Osteocyte (in vitro differentiated cells): ENCODE results near the gene GABBR1. TPM values are rescaled to one million over a fixed set of nuclear protein-coding genes. Genes with fewer than 3 reads are reported as not detected.

ENCODE experiments used
- DNase-seq: peaks from one replicate; pipeline ENCODE4 v3.0.0; 2021; ENCODE audit warnings: mixed read lengths; ENCODE audit not compliant: unreplicated experiment; ENCODE audit errors: extremely low spot score
- H3K27ac Mint-ChIP-seq: one replicate; pipeline ENCODE4 v1.8.0; 2021; ENCODE audit warnings: mild to moderate bottlenecking, mixed read lengths; ENCODE audit not compliant: unreplicated experiment
- H3K27me3 Mint-ChIP-seq: one replicate; pipeline ENCODE4 v1.8.0; 2021; ENCODE audit warnings: mixed read lengths; ENCODE audit not compliant: unreplicated experiment
- H3K36me3 Mint-ChIP-seq: one replicate; pipeline ENCODE4 v1.8.0; 2021; ENCODE audit warnings: mixed read lengths; ENCODE audit not compliant: unreplicated experiment
- H3K4me1 Mint-ChIP-seq: one replicate; pipeline ENCODE4 v1.8.0; 2021; ENCODE audit warnings: mixed read lengths; ENCODE audit not compliant: unreplicated experiment
- H3K4me3 Mint-ChIP-seq: one replicate; pipeline ENCODE4 v1.8.0; 2021; ENCODE audit warnings: mild to moderate bottlenecking, moderate library complexity, mixed read lengths; ENCODE audit not compliant: unreplicated experiment
- H3K9me3 Mint-ChIP-seq: one replicate; pipeline ENCODE4 v1.8.0; 2021; ENCODE audit warnings: mixed read lengths; ENCODE audit not compliant: unreplicated experiment
- total RNA-seq: library from RNA; stranded (reverse); gene quantifications from 2 replicates; pipeline ENCODE4 v1.2.1, GENCODE V29; 2021
- TF ChIP-seq, protein P1 (sequence below): fragments of 200-600 bp; sonication (generic); IDR thresholded peaks from 2 replicates; pipeline ENCODE4 v1.5.0; 2021; ENCODE audit warnings: antibody characterized with exemption, mild to moderate bottlenecking, moderate library complexity

GABBR1 gene
- total RNA-seq, 1 donor from 2014 or later: 93.6 TPM

DNA sequence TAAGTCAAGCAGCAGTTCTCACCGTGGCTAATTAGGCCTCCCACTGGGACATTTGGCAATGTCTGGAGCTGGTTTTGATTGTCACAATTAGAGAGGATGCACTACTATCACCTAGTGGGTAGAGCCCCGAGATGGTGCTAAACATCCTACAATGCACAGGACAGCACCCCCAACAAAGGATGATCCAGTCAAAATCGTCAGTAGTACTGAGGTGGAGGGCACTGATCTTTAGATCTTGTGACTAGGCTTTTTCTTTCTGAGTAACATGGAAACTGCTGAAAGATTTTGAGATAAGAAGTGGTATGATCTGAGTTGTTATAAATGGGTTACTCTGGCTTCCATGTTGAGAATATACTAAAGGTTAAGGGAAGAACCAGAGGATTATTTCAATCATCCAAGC is 85.4 kb downstream of the GABBR1 start:
- Mint-ChIP-seq H3K27ac (no peak overlapping the region), H3K4me1 (no peaks in the 10 kb centered on the region), H3K4me3 (no peak overlapping the region), H3K27me3 (peaks cover 38% of the 10 kb centered on the region), H3K9me3 (no peaks in the 10 kb centered on the region), H3K36me3 (no peaks in the 10 kb centered on the region)
- TF ChIP-seq, protein P1, sequence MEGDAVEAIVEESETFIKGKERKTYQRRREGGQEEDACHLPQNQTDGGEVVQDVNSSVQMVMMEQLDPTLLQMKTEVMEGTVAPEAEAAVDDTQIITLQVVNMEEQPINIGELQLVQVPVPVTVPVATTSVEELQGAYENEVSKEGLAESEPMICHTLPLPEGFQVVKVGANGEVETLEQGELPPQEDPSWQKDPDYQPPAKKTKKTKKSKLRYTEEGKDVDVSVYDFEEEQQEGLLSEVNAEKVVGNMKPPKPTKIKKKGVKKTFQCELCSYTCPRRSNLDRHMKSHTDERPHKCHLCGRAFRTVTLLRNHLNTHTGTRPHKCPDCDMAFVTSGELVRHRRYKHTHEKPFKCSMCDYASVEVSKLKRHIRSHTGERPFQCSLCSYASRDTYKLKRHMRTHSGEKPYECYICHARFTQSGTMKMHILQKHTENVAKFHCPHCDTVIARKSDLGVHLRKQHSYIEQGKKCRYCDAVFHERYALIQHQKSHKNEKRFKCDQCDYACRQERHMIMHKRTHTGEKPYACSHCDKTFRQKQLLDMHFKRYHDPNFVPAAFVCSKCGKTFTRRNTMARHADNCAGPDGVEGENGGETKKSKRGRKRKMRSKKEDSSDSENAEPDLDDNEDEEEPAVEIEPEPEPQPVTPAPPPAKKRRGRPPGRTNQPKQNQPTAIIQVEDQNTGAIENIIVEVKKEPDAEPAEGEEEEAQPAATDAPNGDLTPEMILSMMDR: no peak
- no peak for DNase-seq

DNA sequence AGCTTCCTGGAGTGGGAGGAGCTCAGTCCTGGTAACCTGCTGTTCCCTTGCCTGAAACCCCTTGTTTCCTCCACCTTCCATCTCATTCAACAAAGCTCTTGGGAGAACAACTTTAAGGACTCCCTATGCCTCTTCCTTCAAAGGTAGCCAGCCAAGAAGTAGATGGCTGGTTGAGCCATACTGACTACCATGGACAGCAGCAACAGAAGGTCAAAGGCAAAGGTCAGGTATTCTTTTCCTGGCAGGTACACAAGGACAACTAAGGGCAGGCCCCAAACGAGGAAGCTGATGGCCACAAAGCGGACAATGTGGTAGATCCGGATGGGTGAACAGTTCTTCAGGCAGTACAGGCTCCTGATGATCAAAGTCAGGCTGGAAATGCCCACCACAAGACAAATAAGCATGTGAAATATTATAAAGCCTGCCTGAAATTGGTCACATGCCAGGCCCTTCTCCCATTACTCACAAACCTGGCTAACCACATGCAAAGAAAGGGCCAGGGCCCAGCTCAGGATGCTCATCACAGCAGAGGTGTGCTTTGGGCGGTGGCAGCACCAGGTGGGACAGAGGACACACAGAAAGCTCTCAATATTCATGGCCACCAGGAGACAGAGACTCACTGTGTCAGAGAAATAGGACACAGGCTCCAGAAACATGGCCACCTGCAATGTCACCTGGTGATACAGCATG is 95.1 kb downstream of the GABBR1 start:
- Mint-ChIP-seq H3K4me3 (no peak overlapping the region), H3K27me3 (peaks cover 6% of the 10 kb centered on the region), H3K4me1 (no peaks in the 10 kb centered on the region), H3K9me3 (no peaks in the 10 kb centered on the region), H3K27ac (no peak overlapping the region), H3K36me3 (no peaks in the 10 kb centered on the region)
- no peak for DNase-seq
- TF ChIP-seq, protein P1: no peak

DNA sequence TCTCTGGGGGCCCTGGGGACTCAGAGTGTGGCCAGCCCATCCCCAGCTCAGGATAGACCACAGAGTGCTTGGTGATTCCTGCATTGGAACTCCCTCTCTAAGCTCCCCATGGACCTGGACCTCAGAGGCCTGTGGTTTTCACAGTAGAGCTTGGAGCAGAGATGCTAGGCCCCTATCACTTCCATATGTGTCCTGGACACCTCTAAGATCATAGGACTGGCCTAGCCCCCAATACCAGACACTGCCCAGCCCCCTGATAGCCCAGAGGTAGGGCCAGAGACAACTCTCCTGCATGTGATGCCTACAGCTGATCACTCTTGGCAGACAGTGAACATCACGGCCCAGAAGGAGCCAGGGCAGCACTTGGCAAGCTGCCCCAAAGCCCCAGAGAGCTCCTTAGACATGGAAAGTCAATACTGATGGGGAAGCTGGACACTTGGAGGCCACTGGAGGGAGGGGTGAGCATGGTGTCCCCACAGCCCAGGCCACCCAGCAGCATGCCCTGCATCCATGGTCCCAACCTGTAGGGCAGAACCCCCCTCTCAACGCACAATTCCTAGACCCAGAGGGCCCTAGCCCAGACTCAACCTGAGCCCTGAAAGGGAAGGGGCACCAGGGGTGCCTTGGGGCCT is 100.5 kb downstream of the GABBR1 start:
- H3K9me3 Mint-ChIP-seq: no peaks in the 10 kb centered on the region
- H3K36me3 Mint-ChIP-seq: no peaks in the 10 kb centered on the region
- TF ChIP-seq, protein P1: no peak
- no peaks in the 10 kb centered on the region for H3K4me1 Mint-ChIP-seq
- no peaks in the 10 kb centered on the region for H3K27me3 Mint-ChIP-seq
- H3K27ac Mint-ChIP-seq: no peak overlapping the region
- no peak overlapping the region for H3K4me3 Mint-ChIP-seq
- DNase-seq: no peak

DNA sequence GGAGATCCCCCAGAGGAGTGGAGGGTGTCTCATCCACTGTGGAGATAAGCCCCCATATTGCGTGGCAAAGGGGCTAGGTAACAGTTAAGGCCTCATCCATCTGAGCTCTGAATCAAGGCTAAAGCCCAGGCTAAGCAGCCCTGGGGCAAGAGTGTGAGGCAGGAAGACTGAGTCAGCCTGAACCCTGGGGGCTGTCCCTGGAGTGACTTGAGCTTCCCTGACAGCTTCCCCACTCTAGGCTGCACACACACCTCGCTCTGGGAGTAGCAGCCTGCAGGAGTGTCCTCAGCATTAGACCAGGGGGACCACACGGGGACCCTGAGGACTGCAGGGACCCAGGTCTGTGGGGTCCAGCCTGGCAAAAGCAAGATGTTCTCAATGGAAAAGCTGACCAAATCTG is 101.3 kb downstream of the GABBR1 start:
- no peaks in the 10 kb centered on the region for H3K4me1 Mint-ChIP-seq
- H3K9me3 Mint-ChIP-seq: no peaks in the 10 kb centered on the region
- H3K4me3 Mint-ChIP-seq: no peak overlapping the region
- no peak overlapping the region for H3K27ac Mint-ChIP-seq
- no peaks in the 10 kb centered on the region for H3K36me3 Mint-ChIP-seq
- H3K27me3 Mint-ChIP-seq: no peaks in the 10 kb centered on the region
- DNase-seq: no peak
- TF ChIP-seq, protein P1: no peak

DNA sequence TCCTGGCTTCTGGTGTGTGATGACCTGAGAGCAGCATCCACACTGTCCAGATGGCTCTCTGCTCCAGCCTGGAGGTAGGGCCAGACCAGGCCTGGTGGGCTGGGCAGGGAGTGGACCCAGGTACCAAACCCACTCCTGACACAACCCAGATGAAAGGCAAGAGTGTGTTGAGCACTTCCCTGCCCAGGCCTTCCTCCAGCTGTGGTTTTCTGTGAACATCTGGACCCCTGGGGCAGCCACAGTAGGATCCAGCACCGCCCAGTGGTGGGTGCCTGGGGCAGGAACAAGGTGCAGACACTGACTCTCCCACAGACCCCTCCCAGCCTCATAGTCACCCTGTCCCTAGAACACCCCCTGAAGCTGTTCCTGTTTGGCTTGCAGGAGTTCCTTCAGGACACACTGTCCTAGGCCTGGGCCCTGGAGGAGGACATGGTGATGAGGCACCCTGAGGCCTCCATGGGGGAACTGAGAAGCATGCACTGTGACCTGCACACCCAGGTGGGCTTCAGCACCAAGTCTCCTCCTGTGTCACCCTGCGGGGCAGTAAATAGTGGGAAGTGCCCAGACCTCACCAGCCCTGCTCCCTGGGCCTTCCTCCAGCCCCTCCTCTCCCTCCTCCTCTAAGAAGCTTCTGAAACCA is 102.2 kb downstream of the GABBR1 start:
- no peak overlapping the region for H3K4me3 Mint-ChIP-seq
- no peaks in the 10 kb centered on the region for H3K27me3 Mint-ChIP-seq
- DNase-seq: no peak
- no peak overlapping the region for H3K27ac Mint-ChIP-seq
- H3K9me3 Mint-ChIP-seq: no peaks in the 10 kb centered on the region
- TF ChIP-seq, protein P1: no peak
- H3K36me3 Mint-ChIP-seq: no peaks in the 10 kb centered on the region
- H3K4me1 Mint-ChIP-seq: no peaks in the 10 kb centered on the region
